MV-4-11 (cell line): ENCODE measurements around the gene CLEC4A.
"Not testable (repeated sequence)": the region's sequence is repeated elsewhere in the genome, so short reads cannot be mapped to it uniquely, and the experiment has no call there.

Source experiments
- DNase-seq: peaks from one replicate; lab custom pipeline; 2025; lab: John Stamatoyannopoulos, UW

CLEC4A gene

DNA sequence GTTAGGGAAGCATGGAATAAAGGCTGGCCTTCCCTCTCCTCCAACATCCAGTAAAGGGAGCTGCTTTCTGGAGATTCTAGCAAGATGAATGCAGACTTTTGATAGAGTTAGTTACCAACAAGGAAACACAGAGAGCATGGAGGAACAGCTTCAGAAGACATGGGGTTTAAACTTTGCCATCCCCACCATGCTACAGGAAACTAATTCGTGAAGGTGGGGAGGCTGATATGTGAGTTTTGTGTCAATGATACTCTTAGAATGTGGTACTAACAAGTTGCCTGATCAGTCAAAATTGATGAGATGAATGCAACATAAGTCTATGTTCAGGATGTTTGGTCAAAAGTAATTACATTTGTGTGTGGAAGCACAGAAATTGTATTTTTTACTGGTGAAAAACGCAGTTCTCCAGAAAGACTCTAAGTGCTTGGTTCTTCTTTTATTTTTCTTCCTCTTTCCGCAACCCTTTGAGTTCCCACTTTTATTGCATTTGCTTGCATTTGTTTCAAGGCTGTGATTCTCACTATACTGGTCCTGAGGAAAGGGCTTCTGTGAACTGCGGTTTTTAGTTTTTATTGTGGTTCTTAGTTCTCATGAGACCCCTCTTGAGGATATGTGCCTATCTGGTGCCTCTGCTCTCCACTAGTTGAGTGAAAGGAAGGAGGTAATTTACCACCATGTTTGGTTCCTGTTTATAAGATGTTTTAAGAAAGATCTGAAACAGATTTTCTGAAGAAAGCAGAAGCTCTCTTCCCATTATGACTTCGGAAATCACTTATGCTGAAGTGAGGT lies at the start of gene CLEC4A:
Gene CLEC4A (plus strand): TSS at position 494 of the 789 bp plus-strand sequence. CDS start 262 bp downstream, at position 756.
- DNase-seq: peak; percentile 80

DNA sequence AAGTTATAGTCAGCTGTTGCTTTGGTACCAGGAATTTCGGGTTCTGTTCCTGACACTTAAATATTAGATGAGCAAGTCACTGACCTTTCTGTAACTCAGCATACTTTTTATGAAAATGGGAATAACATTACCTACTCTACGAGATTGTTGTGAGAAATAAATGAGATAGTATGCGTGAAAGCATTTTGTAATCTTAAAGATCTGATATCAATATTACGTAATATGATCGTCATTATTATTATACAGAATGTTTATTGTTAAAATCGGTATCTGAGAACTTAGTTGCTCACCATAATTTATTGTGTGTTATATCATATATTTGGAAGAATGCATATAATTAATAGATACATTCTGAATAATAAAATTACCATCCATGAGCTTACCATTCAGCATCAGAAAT lies 47.5 kb upstream of the CLEC4A start:
- DNase-seq: no peak

DNA sequence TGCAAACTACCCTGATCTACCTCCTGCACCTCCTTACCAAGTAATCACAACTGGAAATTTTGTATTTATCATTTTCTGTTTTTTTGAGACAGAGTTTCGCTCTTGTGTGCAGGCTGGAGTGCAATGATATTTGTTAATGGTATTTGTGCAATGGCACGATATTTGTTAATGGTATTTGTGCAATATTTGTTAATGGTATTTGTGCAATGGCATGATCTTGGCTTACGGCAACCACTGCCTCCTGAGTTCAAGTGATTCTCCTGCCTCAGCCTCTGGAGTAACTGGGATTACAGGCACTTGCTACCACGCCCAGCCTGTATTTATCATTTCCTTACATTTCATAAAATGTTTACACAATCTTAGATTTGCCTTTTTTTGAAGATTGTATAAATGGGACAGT lies 47.1 kb upstream of the CLEC4A start:
- DNase-seq: no peak

DNA sequence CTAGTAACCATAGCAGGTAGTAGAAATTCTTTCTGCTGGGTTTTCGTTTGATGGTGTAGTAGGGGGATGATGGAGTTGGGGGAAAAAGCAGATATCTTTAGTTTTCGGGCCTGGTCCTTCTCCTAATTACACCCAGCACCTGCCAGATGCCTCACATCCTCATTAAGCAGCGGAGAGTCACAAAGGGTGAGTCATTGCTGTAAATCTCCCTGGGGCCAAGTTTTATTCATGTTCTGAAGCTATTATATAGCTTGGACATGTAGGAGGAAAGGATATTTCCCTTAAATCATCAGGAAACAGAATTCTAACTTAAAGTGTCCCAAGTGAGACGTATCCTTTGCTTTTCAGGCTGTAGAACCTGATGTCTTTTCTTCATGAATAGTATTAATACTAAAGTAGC lies 46.2 kb upstream of the CLEC4A start:
- DNase-seq: peak; percentile 29

DNA sequence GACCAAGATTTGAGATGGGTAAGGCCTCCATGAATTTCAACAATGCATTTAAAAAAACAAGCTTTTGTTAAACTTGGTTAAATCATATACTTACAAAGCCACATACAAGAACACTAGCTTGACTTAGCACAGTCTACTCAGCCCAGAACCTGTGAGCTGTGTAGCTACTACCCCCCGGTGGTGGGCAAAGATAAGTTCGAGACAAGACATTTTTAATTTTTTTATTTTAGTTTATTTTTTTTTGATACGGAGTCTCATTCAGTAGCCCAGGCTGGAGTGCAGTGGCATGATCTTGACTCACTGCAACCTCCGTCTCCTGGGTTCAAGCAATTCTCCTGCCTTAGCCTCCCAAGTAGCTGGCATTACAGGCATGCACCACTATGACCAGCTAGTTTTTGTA lies 45.0 kb upstream of the CLEC4A start:
- peak; percentile 34 for DNase-seq

DNA sequence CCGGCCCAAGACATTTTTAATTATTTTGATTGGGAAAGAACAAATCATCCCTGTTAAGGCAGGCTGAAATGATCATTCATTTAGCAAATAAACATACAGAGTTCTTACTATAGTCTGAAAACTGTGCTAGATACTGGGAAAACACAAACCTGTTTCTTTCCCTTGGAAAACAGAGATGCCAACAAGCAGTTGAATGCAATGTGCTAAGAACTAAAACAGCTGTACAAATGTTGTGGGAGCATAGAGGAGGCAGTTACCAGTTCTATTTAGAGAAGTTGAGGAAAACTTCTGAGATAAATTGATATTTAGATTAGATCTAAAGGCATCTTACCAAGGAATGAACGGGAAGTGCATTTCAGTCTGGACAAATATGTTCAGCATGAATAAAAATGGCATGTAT lies 44.5 kb upstream of the CLEC4A start:
- no peak for DNase-seq

DNA sequence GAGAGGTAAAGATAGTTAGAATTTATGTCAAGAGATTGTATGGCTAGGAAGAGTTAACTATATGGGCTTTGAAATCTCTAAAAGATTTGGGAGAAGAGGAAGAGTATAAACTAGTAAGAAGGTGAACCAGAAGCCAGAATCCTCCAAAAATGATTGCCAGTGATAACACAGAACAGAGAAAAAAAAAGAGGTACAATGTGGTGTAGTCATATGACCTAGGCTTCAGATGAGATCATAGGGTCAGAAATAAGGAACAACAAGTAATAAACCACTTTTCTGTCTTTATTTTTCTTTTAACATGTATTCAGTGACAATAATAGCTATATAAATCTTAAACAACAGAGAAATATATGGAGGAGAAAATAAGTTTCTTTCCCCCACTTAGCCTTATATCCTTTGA lies 43.3 kb upstream of the CLEC4A start:
- DNase-seq: peak; percentile 59

DNA sequence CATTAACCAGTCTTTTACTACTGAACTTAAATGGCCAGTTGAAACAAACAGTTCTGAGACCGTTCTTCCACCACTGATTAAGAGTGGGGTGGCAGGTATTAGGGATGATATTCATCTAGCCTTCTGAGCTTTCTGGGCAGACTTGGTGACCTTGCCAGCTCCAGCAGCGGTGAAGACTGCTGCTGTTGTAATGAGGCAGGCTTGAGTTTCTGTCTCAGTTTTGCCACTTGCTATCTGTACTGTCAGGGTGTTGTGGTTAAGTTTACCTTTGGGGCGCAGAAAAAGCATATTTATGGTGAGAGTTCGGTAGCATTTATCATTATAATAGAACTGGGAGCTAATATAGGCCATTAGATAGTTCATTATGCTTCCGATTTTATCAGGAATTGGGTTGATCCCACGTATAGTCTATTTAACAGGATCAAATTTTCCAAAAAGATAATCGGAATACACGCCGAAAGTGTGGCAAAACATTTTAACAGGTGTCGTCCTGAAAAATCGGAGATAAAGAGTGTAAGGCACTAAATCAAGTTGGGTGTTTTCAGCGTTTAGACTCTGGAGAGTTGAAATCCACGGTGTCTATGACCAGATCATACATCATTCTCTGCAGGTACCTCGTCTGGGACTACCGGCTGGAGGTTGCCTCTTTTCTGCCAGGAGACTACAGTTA lies 42.0 kb upstream of the CLEC4A start:
- no peak for DNase-seq

DNA sequence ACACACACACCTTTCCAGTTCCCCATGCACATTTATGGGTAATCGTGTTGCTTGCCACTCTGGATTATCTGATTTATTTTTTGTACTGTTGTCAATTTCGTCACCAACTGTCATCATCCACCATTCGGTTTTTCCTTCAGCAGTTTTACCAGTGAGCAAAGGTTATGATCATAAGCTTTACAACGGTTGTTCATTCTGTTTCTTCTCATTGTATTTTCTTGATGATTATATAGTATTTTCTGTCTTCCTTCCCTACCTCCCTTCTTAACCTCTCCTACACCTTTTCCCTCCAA lies 40.7 kb upstream of the CLEC4A start:
- no peak for DNase-seq

DNA sequence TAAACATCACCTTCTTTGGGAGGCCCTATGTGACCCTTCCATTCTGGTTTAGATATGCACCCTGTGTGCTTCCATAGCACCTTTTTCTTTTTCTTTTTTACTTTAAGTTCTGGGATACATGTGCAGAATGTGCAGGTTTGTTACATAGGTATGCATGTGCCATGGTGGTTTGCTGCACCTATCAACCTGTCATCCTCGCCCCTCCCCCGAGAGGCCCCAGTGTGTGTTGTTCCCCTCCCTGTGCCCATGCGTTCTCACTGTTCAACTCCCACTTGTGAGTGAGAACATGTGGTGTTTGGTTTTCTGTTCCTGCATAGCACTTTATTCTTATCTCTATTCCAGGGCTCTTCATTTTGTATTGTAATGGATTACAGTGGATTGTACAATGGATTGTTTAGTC lies 39.1 kb upstream of the CLEC4A start:
- DNase-seq: not testable (repeated sequence)

DNA sequence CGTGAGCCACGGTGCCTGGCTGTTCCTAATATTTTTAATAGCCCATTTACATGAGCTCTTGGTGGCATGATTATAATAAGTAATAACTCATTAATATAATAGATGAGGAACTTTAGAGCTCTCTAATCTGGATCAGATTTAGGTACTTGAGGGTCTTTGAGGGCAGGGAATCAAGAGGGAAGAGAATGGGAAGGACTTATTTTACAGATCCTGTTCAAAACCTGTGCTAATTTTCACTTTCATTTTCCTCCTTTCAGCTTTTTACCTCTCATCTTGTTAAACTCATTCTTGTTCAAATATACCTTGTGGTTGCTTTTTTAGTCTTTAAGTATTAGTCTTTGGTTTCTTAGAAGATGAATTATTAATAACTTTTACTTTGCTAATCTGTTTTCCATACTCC lies 35.8 kb upstream of the CLEC4A start:
- DNase-seq: no peak

DNA sequence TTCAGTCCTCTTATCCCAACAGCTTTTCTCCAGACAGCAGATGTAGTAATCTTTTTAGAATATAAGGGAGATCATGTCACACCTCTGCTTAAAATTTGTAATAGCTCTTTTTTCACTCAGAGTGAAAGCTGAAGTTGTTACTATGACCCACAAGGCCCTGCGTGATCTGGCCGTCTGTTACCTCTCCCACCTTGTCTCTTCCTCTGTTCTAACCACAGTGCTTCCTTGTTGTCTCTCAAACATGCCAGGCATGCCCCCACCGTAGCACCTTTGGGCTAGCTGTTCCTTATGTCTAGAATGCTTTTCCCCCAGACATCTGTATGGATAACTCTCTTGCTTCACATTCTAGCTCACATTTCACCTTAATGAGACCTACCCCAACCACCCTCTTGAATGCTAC lies 34.8 kb upstream of the CLEC4A start:
- no peak for DNase-seq

DNA sequence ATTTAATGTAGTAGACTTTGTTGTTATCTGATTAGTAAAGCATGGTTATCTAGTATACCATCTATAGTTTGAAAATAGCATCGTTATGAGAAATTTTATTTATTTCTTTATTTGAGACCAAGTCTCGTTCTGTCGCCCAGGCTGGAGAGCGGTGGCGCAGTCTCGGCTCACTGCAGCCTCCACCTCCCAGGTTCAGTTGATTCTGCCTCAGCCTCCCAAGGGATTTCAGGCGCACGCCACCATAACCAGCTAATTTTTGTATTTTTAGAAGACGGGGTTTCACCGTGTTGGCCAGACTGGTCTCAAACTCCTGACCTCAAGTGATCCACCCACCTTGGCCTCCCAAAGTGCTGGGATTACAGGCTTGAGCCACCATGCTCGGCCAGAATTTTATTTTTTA lies 34.1 kb upstream of the CLEC4A start:
- not testable (repeated sequence) for DNase-seq

DNA sequence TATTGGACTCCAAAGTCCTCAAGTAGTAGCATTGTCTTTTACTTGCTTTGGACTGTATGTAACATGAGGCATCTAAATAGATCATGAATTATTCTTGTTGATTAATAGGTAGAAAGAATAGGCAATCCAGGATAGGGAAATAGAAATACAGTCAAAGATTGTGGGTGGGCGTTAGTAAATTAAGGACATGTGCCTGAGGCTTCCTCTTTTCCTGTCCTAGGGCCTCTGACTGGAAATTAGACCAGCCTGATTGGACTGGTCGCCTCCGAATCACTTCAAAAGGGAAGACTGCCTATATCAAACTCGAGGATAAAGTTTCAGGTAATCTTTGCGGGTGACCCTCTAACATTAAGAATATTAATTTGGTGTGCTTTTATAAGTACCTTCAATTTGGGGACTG lies 33.7 kb upstream of the CLEC4A start:
- DNase-seq: no peak

DNA sequence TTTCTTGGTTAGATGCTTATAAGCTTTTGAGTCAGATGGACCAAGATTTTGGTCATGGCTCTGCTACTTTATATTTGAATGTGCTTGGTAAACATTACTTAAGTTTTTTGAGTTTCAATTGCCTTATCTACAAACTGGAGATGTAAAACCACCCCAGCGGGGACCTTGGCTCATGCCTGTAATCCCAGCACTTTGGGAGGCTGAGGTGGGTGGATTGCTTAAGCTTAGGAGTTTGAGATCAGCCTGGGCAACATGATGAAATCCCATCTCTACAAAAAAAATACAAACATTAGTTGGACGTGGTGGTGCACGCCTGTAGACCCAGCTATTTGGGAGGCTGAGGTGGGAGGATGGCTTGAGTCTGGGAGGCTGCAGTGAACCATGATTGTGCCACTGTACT lies 30.1 kb upstream of the CLEC4A start:
- no peak for DNase-seq

DNA sequence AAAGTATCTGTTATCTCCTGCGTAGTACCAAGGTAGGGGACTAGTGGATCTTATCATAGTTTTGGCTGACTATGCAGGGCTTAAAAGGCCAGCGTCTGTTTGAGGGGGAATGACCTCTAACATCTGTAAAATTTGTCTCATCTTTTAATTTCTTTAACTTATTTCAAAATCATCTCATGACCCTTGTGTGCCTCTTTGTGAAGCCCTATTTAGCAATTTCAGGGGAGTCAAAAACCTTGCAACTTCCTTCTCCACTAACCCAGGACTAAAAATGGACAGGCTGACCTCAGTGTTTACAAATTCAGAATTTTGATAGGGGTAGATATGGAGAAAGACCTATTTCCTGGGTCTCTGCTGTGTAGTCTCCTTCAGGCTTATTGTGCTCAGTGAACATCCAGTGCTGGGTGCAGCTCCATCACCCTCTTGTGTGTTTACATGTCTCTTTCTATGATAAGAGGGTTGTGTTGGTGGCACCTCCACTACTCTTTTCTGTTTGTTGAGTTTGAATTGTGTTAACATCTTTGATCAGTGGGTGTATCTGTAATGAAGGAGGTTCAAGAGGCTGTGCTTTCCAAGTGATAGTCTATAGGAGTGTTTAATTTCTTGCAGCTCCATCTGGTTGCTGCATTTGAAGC lies 27.0 kb upstream of the CLEC4A start:
- peak; percentile 54 for DNase-seq

DNA sequence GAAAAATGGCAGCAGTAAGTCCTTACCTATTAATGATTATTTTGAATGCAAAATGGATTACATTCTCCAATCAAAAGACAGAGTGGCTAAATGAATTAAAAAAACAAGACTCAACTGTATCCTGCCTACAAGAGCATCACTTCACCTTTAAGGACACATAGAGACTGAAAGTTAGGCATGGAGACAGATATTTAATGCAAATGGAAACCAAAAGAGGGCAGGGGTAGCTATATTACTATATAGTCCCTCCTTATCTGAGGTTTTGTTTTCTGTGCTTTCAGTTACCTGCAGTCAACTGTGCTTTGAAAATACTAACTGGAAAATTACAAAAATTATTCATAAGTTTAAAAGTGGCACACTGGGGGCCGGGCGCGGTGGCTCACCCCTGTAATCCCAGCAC lies 24.2 kb upstream of the CLEC4A start:
- no peak for DNase-seq

DNA sequence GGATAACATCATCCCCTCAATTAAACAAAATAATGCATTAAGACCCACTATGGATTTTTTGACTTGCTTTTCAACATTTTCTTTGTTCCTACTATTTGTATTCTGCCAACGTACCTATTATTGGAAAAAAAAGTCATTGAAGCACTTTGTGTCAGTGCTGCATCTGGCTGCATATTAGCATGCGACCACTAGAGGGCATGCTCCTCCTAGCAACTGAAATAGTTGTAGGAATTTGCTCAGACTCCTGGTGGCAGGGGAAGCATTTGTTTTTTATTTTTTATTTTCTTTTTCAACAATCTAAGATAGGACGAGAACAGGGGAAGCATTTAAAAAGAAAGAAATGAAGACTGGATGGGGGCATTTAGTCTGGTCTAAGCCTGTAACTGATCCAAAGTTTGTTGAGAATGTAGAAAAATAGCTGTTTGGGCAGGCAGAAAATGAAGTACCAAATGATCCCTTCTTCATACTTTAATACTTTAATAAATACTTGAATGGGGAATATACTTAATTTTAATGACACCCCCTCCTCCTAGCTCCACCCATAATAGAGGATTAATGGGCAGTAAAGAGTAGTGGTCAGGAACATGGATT lies 14.5 kb upstream of the CLEC4A start:
- peak; percentile 62 for DNase-seq

DNA sequence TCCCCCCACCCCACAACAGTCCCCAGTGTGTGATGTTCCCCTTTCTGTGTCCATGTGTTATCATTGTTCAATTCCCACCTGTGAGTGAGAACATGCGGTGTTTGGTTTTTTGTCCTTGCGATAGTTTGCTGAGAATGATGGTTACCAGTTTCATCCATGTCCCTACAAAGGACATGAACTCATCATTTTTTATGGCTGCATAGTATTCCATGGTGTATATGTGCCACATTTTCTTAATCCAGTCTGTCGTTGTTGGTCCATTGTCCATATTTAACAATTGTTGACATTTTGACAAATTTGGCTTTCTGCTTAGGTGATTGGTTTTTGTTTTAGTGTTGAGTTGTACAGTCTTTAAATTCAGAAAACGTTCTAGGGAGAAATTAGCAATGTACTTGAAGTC lies 10.3 kb upstream of the CLEC4A start:
- DNase-seq: not testable (repeated sequence)

DNA sequence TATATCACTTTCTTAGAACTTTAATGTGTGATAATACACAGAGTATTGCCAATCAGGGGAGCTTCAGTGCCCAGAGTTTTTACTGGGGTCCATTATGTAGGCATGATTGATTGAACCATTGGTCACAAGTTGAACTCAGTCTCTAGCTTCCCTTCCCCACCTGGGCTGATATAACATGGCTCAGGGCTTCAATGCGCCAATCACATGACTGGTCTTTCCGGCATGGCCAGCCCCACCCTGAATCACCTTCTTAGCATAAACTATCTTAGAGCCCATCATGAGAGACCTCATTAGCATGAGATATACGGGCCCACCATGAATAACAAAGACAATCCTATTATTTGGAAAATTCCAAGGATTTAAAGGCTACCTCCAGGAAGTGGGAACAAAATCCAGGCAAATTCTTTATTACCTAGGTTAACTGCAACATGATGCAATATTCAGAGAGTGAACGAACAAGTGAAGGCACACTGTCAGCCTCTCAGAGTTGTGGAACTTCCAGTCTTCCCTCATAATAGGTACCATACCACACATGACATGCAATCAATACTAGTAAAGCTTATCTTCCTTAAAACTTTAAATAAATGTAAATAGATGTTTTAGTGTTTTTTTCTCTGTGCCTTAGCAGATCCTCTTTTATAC lies 3.2 kb upstream of the CLEC4A start:
- DNase-seq: no peak

DNA sequence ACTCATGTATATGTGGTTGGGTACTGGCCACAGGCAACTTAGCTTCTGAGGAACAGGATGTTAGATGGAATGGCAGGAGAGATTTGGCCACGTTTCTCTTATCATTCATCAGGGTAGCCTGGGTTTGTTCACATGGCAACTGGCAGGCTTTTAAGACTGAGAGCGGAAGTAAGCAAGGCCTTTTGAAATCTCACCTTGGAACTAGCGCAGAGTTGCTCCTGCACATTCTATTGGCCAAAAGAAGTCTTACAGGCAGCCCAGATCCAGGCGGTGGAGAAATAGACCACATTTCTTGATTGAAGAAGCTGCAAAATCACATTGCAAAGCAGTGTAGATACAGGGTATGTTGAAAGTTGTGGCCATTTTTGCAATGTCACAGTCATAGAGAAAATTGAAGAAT lies 3.7 kb downstream of the CLEC4A start:
- peak; percentile 84 for DNase-seq

DNA sequence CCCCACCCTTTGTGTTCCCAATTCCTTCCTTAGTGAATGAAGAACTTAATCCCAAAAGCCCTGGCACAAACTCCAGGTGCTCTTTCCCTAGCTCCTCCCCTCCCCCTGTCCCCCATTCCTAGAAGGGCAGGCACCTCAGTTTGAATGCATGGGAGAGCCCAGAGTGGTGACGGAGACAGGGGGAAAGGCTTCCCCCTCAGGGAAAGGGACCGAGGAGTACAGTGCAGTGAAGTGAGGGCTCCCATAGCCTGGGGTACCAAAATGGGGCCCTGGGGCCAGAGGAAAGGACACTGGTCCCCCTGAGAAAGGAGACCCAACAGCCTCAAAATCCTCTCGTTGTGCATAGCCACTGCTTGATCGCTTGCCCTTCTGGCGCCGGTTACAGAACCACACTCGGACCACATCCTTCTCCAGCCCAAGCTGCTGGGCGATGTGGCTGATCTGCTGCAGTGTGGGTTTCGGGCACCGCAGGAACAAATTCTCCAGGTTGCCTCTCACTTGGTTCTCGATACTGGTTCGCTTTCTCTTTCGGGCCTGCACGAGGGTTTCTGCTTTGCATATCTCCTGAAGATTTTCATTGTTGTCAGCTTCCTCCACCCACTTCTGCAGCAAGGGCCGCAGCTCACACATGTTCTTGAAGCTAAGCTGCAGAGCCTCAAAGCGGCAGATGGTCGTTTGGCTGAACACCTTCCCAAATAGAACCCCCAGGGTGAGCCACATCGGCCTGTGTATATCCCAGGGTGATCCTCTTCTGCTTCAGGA lies 10.4 kb downstream of the CLEC4A start:
- DNase-seq: not testable (repeated sequence)
